HepG2 (cell line): ENCODE results near the gene ARHGAP35. TPM values are rescaled to one million over a fixed set of nuclear protein-coding genes. Genes with fewer than 3 reads are reported as not detected.

Experiments used
- ARID4A ChIP-seq: sonication (generic); formaldehyde crosslinking; IDR thresholded peaks from 2 replicates; pipeline ENCODE4 v1.5.0; 2020; ENCODE audit warnings: mild to moderate bottlenecking, missing genetic modification reagents, borderline replicate concordance
- EZH2 ChIP-seq: conservative IDR thresholded peaks from 2 replicates; pipeline ENCODE4 v1.6.1; 2012; ENCODE audit warnings: mild to moderate bottlenecking, low read depth, low read length, moderate library complexity
- HDAC2 ChIP-seq: sonication (generic); formaldehyde crosslinking; IDR thresholded peaks from 2 replicates; pipeline ENCODE4 v1.4.0; 2020; ENCODE audit warnings: missing genetic modification reagents
- IRF9 ChIP-seq: sonication (generic); formaldehyde crosslinking; IDR thresholded peaks from 2 replicates; pipeline ENCODE4 v1.8.0; 2022; ENCODE audit warnings: missing genetic modification reagents, mild to moderate bottlenecking, borderline replicate concordance
- MNT ChIP-seq: fragments of 450-650 bp; IDR thresholded peaks from 2 replicates; pipeline ENCODE4 v1.6.1; 2016
- MXI1 ChIP-seq: IDR thresholded peaks from 3 replicates; pipeline ENCODE4 v1.6.1; 2012; ENCODE audit warnings: low read depth, low read length, inconsistent platforms, borderline replicate concordance
- NFE2L2 ChIP-seq: fragments of 150-350 bp; IDR thresholded peaks from 2 replicates; pipeline ENCODE4 v1.6.1; 2014; ENCODE audit warnings: low read length
- PREB ChIP-seq: sonication (generic); formaldehyde crosslinking; IDR thresholded peaks from 2 replicates; pipeline ENCODE4 v1.4.0; 2020; ENCODE audit warnings: missing genetic modification reagents
- RFXANK ChIP-seq: IDR thresholded peaks from 2 replicates; pipeline ENCODE4 v1.6.1; 2016
- SATB2 ChIP-seq: sonication (generic); formaldehyde crosslinking; IDR thresholded peaks from 2 replicates; pipeline ENCODE4 v1.5.0; 2020; ENCODE audit warnings: missing genetic modification reagents
- ZBTB43 ChIP-seq: sonication (generic); formaldehyde crosslinking; conservative IDR thresholded peaks from 2 replicates; pipeline ENCODE4 v1.4.0; 2020; ENCODE audit warnings: missing genetic modification reagents
- ZEB1 ChIP-seq: IDR thresholded peaks from 2 replicates; pipeline ENCODE4 v1.6.1; 2012; ENCODE audit warnings: mild to moderate bottlenecking, low read depth, inconsistent platforms; ENCODE audit not compliant: insufficient replicate concordance
- ZNF329 ChIP-seq: sonication (generic); formaldehyde crosslinking; IDR thresholded peaks from 2 replicates; pipeline ENCODE4 v1.9.0; 2021; ENCODE audit warnings: low read depth, mild to moderate bottlenecking, missing genetic modification reagents
- ZNF577 ChIP-seq: sonication (generic); formaldehyde crosslinking; IDR thresholded peaks from 2 replicates; pipeline ENCODE4 v1.4.0; 2020; ENCODE audit warnings: mild to moderate bottlenecking, low read depth, missing genetic modification reagents, borderline replicate concordance
- ZNF782 ChIP-seq: sonication (generic); formaldehyde crosslinking; IDR thresholded peaks from 2 replicates; pipeline ENCODE4 v1.4.0; 2020; ENCODE audit warnings: missing genetic modification reagents, mild to moderate bottlenecking, borderline replicate concordance
- polyA plus RNA-seq, 8 experiments: library from polyadenylated mRNA; depleted of rRNA in 3 of 8; stranded (reverse) in 7 of 8; unstranded in 1 of 8; fragments of >200 nt; fragmentation: Illumina TruSeq in 4 of 8; extraction: Trizol in 4 of 8; gene quantifications; 2 replicates each; pipeline versions ENCODE4 v1.2.1 to v1.2.3, GENCODE V29; 2011 to 2016; ENCODE audit warnings: low read depth in 4 of 8, missing spikeins in 1 of 8, mixed read lengths in 1 of 8; ENCODE audit not compliant: insufficient read depth in 1 of 8
- total RNA-seq, 5 experiments: library from RNA; depleted of rRNA; stranded (reverse); fragments of >200 nt; fragmentation: Illumina TruSeq; extraction: Trizol; gene quantifications; 2 replicates each; pipeline ENCODE4 v1.2.3, GENCODE V29; 2016; ENCODE audit warnings: low read depth in 1 of 5
- TF ChIP-seq, protein P1 (sequence below): IDR thresholded peaks from 2 replicates; pipeline ENCODE4 v1.6.1; 2016; ENCODE audit warnings: missing compliant biosample characterization, missing genetic modification reagents, borderline replicate concordance
- TF ChIP-seq, protein P2 (sequence below): sonication (generic); formaldehyde crosslinking; IDR thresholded peaks from 2 replicates; pipeline ENCODE4 v1.8.0; 2022; ENCODE audit warnings: mild to moderate bottlenecking, missing genetic modification reagents, moderate library complexity

The ARHGAP35 gene
- total and polyA plus RNA-seq, 2 of the 13 experiments (the other 11 are each of a cell fraction or from before 2014, with no cell fraction given), result 30.1 to 30.2 TPM

DNA sequence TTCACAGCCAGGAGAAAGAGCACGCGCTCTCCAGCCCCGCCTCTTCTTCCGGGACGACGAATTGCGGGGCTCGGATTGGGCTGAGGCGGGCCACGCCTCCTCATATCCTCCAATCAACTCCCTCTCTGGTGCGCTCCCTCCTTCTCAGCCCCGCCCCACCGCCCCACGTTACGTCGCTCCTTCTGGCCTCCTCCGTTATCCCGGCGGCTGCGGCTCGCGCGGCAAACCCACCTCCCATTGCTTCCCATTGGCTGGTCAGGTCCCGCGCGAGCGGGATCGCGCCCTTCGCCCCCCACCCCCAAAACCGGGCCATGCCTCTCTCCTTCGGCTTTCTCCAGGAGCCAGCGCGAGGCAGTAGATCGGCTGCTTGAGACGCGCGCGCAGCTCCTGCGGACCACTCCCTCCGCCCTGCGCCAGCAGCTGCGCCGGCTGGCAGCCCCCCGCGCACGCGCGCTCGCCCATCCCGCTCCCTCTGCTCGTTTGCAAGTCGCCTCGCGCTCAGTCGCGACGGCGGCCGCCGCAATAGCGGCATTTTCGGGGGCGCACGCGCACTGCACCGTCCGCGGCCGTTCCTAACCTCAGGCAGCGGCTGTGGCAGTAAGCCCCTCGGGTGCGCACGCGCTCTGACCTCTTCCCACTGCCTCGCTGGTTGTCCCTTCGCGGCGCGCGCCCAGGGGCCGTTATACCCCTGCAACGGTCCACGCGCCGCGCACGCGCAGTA lies 512 bp upstream of the ARHGAP35 start (continued):
- TF ChIP-seq PREB (CRISPR knock-in tag) (no peak), ARID4A (CRISPR knock-in tag) (peak; percentile 91), MNT (peak; percentile 67; the same call in 1 of the 2 replicates), NFE2L2 (no peak), IRF9 (peak; percentile 58), HDAC2 (no peak; the same call in 1 of the 2 replicates), MXI1 (peak; percentile 95; the same call in 2 of the 3 replicates), ZBTB43 (CRISPR knock-in tag) (peak; percentile 43), ZEB1 (no peak), ZNF329 (CRISPR knock-in tag) (no peak), ZNF782 (CRISPR knock-in tag) (peak; percentile 96), ZNF577 (CRISPR knock-in tag) (peak; percentile 80; the same call in 1 of the 2 replicates), EZH2 (no peak), RFXANK (CRISPR knock-in tag) (0 out of 2 replicates have a peak, but pooled peaks have one; percentile 64), SATB2 (CRISPR knock-in tag) (no peak)
- TF ChIP-seq, protein P1, sequence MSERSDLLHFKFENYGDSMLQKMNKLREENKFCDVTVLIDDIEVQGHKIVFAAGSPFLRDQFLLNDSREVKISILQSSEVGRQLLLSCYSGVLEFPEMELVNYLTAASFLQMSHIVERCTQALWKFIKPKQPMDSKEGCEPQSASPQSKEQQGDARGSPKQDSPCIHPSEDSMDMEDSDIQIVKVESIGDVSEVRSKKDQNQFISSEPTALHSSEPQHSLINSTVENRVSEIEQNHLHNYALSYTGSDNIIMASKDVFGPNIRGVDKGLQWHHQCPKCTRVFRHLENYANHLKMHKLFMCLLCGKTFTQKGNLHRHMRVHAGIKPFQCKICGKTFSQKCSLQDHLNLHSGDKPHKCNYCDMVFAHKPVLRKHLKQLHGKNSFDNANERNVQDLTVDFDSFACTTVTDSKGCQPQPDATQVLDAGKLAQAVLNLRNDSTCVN (CRISPR knock-in tag), result no peak
- TF ChIP-seq, protein P2, sequence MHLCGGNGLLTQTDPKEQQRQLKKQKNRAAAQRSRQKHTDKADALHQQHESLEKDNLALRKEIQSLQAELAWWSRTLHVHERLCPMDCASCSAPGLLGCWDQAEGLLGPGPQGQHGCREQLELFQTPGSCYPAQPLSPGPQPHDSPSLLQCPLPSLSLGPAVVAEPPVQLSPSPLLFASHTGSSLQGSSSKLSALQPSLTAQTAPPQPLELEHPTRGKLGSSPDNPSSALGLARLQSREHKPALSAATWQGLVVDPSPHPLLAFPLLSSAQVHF (CRISPR knock-in tag), result peak; percentile 91
